Endometrium (tissue), 2 donors: Measurements from ENCODE around the gene CPA2.
"Not testable (repeated sequence)": the region's sequence is repeated elsewhere in the genome, so short reads cannot be mapped to it uniquely, and the experiment has no call there.

ENCODE experiments used
- FAIRE-seq: peaks from 2 replicates; lab custom pipeline; 2012; peaks lifted over from hg19 to GRCh38; lab: Jason Lieb, UNC
- donor health status: control.
- donor health status: control.

CPA2 gene

GRCh38 chr7:130319541-130319940, 52.9 kb downstream of the CPA2 start:
- FAIRE-seq: no peak

DNA sequence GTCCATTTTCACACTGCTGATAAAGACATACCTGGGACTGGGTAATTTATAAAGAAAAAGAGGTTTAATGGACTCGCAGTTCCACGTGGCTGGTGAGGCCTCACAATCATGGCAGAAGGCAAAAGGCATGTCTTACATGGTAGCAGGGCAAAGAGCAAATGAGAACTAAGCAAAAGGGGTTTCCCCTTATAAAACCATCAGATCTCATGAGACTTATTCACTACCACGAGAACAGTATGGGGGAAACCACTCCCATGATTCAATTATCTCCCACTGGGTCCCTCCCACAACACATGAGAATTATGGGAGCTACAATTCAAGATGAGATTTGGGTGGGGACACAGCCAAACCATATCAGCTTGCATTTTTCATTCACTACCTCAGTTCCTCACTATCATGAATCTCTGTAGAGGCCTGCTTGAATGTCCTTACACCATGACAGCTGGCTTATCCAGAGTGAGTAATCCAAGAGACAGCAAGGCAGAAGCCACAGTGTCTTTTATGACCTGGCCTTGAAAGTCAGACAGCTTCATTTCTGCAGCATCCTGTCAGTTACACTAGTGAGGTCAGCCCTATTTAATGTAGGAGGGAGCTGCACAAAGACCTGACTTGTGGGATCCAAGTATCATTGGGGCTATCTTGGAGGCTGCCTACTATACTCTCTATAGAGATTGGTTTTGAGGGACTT, 55.0 kb downstream of the CPA2 start:
- not testable (repeated sequence) for FAIRE-seq

GRCh38 chr7:130322615-130323014, 56.0 kb downstream of the CPA2 start:
- no peak for FAIRE-seq

DNA sequence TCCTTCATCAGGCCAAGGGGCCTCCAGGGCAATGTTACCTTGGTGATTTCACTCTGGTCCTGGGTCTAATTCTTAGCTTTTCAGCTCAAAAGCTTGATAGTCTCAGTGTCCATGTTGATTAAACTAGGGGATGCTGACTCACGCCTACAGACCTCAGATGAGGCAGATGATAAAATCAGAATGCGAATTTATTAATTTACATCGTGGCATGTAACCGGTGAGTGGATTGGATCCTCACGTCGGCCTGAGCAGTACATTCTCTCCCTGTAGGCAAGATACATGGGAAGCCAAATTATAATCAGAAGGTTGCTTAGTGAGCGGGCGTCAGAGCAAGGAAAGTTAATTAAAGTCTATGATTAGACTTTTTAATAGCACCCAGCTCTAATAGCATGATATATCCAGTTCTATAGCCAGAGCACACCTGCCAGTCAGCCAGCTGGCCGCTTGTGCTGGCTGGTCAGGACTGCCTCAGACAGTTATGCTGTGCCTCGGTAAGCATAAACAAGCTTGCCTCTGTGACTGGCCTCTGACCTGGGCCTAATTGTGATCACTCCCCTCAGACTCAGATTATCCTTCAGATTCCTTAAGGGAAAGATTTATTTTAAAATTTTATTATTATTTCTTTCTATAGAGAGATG, 57.8 kb downstream of the CPA2 start:
- FAIRE-seq: no peak

- no peak for FAIRE-seq
Measured at GRCh38 chr7:130329681-130330080, 63.0 kb downstream of the CPA2 start.

DNA sequence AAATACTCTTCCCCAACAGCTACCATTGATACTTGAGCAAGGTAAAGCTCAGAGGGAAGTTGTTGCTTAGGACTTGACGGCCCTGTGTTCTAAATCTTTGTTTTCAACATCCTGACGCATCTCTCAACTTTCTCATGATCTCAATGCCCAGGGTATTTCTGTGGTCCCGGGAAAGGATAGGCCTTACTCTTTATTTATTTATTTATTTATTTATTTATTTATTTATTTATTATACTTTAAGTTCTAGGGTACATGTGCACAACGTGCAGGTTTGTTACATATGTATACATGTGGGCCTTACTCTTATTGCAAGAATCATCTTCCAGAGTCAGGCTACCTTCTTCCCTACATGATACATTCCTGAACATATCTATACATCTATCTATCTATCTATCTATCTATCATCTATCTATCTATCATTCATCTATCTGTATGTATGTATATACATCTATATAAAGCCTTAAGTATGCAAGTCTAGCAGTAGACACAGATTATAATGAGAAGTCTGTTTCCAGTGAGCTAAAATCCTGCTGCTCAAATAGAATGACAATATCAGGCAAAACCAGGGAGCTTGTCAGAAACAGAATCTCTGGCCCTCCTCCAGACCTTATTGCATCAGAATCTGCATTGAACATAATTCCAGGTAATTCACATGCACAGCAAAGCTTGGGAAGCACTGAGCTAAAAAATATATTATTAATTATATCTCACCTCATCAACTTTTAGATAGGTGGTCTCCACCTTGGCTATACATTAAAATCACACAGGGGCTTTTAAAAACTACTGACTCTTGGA, 65.8 kb downstream of the CPA2 start:
- no peak for FAIRE-seq

DNA sequence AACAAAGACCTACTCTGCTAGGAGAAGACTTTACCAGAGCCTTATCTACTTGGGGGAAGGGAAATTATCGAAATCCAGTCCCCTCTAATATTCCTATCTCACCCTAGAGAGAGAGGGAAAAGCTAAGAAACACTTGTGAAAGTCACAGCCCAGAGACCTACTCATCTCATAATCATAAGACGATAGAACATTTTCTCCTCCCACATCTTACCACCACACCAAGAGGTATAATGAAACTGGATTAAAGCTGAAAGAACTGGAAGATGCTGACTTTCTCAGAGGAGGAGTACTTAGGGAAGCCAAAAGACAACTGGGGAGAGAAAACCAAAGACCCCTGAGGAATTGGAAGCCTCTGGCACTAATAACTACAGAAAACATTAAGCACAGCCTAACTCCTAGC, 67.2 kb downstream of the CPA2 start:
- FAIRE-seq: no peak

DNA sequence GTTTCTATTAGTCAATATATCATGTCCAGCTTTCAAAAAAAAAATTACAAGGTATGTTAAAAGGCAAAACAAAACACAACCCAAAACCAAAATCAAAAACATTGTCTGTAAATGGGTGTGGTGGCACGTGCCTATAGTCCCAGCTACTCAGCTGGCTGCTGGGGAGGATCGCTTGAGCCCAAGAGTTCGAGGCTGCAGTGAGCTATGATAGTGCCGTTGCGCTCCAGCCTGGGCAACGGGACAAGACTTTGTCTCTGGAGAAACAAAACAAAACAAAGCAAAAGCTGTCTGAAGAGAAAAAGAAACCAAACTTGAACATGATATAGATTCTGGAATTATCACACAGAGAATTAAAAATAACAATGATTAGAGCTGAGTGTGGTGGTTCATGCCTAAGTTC, 67.6 kb downstream of the CPA2 start:
- FAIRE-seq: no peak

DNA sequence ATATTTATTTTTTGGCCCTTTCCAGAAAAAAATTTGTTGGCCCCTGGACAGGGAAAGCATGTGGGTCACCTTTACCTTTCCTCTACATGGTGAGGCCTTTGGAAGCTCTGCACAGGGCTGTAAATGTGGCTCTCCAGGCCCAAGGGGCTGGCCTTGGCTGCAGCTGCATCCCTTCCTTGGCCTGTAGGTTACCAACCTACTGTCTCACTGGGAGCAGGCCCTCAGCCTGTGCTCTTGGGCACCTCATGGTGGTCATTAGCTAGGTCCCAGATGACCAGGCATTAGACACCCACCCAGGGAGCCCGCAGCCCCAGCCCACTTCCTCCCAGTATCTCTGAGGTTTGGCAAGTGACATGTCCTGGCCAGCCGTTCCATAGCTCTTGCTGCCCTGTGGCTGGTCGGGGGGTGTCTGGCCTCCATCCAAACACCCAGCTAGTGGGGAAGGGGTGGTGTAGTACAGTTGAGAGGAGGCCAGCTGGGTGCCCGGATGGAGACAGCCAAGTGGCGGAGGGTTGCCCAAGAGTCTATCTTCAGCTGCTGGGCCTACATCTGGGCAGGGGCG, 70.8 kb downstream of the CPA2 start:
- FAIRE-seq: no peak

- no peak for FAIRE-seq
Measured at GRCh38 chr7:130338233-130338632, 71.6 kb downstream of the CPA2 start.
